GM12892 (cell line): Measurements from ENCODE around the gene SLFN11.

ENCODE experiments used
- POLR2A ChIP-seq: IDR thresholded peaks from 2 replicates; pipeline ENCODE4 v1.6.1; 2011; ENCODE audit warnings: low read depth, low read length, control low read depth
- TAF1 ChIP-seq: IDR thresholded peaks from 2 replicates; pipeline ENCODE4 v1.6.1; 2011; ENCODE audit warnings: low read depth, mild to moderate bottlenecking, control low read depth, low read length, borderline replicate concordance

GRCh38 chr17:35414247-35414646 is 40.8 kb upstream of the SLFN11 start:
- TF ChIP-seq POLR2A (no peak), TAF1 (no peak)
